OCI-LY3 (cell line): ENCODE results near the gene MPHOSPH8.

Source experiments
- H2AFZ ChIP-seq: fragments of 200-600, 300-600 bp; shearing (Covaris generic); 2 replicates; pipeline ENCODE4 v1.6.0; 2014; ENCODE audit warnings: antibody characterized with exemption, low read depth, low read length
- H3K27ac ChIP-seq: fragments of 200-600, 300-600 bp; sonication (generic); 2 replicates; pipeline ENCODE4 v1.5.1; 2014; ENCODE audit warnings: mild to moderate bottlenecking, low read length, moderate library complexity, mixed read lengths
- H3K27me3 ChIP-seq: fragments of 200-600, 300-600 bp; sonication (generic); 2 replicates; pipeline ENCODE4 v1.6.1; 2014; ENCODE audit warnings: low read depth, low read length, mixed read lengths
- H3K36me3 ChIP-seq: fragments of 200-600, 300-600 bp; sonication (generic); replicated peaks from 2 replicates; pipeline ENCODE3; 2014; ENCODE audit warnings: low read depth, low read length, mixed read lengths
- H3K4me1 ChIP-seq: fragments of 300-600, 200-600 bp; sonication (generic); 2 replicates; pipeline ENCODE4 v1.6.1; 2014; ENCODE audit warnings: low read length, mixed read lengths
- H3K4me2 ChIP-seq: fragments of 200-600, 300-600 bp; sonication (generic); 2 replicates; pipeline ENCODE4 v1.6.1; 2014; ENCODE audit warnings: low read length, mixed read lengths
- H3K4me3 ChIP-seq: fragments of 300-600, 200-600 bp; sonication (generic); 2 replicates; pipeline ENCODE4 v1.5.1; 2014; ENCODE audit warnings: antibody characterized with exemption, mild to moderate bottlenecking, low read length, moderate library complexity
- H3K79me2 ChIP-seq: fragments of 300-600, 200-600 bp; shearing (Covaris generic); 2 replicates; pipeline ENCODE4 v1.6.1; 2014; ENCODE audit warnings: mild to moderate bottlenecking, low read length, mixed read lengths
- H3K9ac ChIP-seq: fragments of 300-600, 200-600 bp; shearing (Covaris generic); 2 replicates; pipeline ENCODE4 v1.6.0; 2014; ENCODE audit warnings: mild to moderate bottlenecking, low read length, moderate library complexity
- H3K9me3 ChIP-seq: fragments of 200-600, 300-600 bp; shearing (Covaris generic); 2 replicates; pipeline ENCODE4 v1.6.1; 2014; ENCODE audit warnings: low read length, mixed read lengths; ENCODE audit not compliant: insufficient read depth
- H4K20me1 ChIP-seq: fragments of 200-600, 300-600 bp; sonication (generic); 2 replicates; pipeline ENCODE4 v1.6.1; 2016; ENCODE audit warnings: low read length, mixed read lengths; ENCODE audit not compliant: insufficient read depth
- CTCF ChIP-seq: fragments of 200-600, 300-600 bp; sonication (generic); IDR thresholded peaks from 2 replicates; pipeline ENCODE4 v1.5.1; 2014; ENCODE audit warnings: antibody characterized with exemption, low read length, low read depth
- EZH2phosphoT487 ChIP-seq: fragments of 200-600 bp; shearing (Covaris generic); IDR thresholded peaks from 2 replicates; pipeline ENCODE4 v1.6.1; 2018; ENCODE audit warnings: antibody characterized with exemption, mixed run types, low read depth

MPHOSPH8 gene

GRCh38 chr13:19672990-19673389 lies 39.5 kb downstream of the MPHOSPH8 start:
- Histone ChIP-seq H3K4me3 (no peak overlapping the region), H3K9me3 (no peaks in the 10 kb centered on the region)

DNA sequence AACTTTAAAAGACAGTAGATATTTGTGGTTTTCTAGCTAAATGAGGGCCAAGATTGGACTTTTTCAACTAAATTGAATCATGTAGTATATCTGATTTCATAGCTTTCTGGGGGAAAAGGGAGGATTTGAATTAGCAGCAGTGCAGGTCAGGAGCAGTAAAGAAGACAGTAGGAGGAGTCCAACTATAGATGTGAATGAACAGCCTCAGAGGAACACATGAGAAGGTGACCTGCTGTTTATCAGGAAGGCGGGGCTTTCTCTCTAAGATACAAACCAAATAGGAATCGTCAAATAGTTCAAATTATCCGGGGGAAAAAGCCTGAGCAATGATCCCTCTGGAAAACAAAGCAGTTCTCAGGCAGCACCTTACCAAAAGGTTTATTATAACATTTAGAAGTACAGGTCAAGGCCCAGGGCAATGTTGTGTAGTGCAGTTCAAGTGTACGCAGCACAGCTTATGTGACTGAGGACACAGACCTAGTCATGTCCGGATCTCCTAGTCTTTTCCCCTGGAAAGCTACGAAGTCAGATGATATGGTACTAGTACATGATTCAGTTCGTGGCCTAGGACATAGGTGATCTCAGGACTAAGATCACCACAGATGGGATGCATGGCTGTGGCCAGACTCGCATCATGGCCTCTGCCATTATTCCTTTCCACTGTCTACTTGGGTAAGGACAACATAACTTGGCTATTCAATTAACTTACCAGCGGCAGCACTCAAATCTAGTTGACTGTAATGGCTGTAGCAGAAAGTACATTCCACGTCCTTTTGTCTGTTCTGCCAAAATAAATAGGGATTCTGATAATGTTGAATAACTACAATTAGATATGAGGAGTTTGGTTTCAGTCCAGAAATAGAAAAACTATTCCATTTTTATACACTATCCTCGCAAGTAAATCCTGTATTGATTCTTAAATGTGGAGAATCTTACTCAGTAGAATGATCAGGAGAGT lies 40.3 kb downstream of the MPHOSPH8 start:
- Histone ChIP-seq H3K4me2 (no peak overlapping the region), H3K9ac (no peak overlapping the region), H3K79me2 (no peaks in the 10 kb centered on the region), H4K20me1 (no peaks in the 10 kb centered on the region), H3K4me1 (no peaks in the 10 kb centered on the region), H3K36me3 (peaks cover 64% of the 10 kb centered on the region), H3K27me3 (no peaks in the 10 kb centered on the region), H3K9me3 (no peaks in the 10 kb centered on the region), H3K4me3 (no peak overlapping the region), H3K27ac (no peak overlapping the region), H2AFZ (no peak overlapping the region)
- no peak for TF ChIP-seq CTCF
- TF ChIP-seq EZH2phosphoT487: no peak

More at GRCh38 chr13:19672990-19673389, 39.5 kb downstream of the MPHOSPH8 start:
- no peaks in the 10 kb centered on the region for H3K27me3 ChIP-seq
- H3K36me3 ChIP-seq: peaks cover 72% of the 10 kb centered on the region
- TF ChIP-seq EZH2phosphoT487 (no peak), CTCF (no peak)
- no peak overlapping the region for H2AFZ ChIP-seq
- H3K27ac ChIP-seq: no peak overlapping the region
- H3K4me2 ChIP-seq: no peak overlapping the region
- no peaks in the 10 kb centered on the region for H4K20me1 ChIP-seq
- no peak overlapping the region for H3K9ac ChIP-seq
- no peaks in the 10 kb centered on the region for H3K79me2 ChIP-seq
- no peaks in the 10 kb centered on the region for H3K4me1 ChIP-seq

DNA sequence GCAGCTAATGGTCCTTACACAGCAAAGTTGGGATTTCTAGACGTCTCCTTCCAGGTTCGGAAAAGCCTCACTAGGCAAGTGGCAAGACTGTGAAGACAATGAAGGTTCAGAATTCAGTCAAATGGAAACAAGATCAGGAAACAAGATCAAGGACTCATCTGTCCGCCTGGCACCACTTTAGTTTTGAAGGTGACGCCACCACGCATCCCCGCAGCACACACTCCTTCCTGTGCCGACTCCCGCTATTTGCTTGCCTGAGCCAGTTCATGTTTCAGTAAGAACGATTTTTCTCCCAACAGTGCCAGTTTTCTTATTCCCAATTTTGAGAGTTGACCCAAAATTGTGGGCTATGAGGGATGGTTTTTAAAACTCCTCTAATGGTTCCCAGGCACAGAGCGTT lies 41.4 kb downstream of the MPHOSPH8 start:
- no peak overlapping the region for H3K4me3 ChIP-seq
- no peaks in the 10 kb centered on the region for H3K27me3 ChIP-seq
- H3K27ac ChIP-seq: no peak overlapping the region
- H3K4me1 ChIP-seq: no peaks in the 10 kb centered on the region
- H4K20me1 ChIP-seq: no peaks in the 10 kb centered on the region
- no peak overlapping the region for H2AFZ ChIP-seq
- no peak overlapping the region for H3K9ac ChIP-seq
- no peaks in the 10 kb centered on the region for H3K9me3 ChIP-seq
- TF ChIP-seq EZH2phosphoT487 (no peak), CTCF (no peak)
- peaks cover 58% of the 10 kb centered on the region for H3K36me3 ChIP-seq
- H3K79me2 ChIP-seq: no peaks in the 10 kb centered on the region; the same call in 1 of the 2 replicates
- no peak overlapping the region for H3K4me2 ChIP-seq

DNA sequence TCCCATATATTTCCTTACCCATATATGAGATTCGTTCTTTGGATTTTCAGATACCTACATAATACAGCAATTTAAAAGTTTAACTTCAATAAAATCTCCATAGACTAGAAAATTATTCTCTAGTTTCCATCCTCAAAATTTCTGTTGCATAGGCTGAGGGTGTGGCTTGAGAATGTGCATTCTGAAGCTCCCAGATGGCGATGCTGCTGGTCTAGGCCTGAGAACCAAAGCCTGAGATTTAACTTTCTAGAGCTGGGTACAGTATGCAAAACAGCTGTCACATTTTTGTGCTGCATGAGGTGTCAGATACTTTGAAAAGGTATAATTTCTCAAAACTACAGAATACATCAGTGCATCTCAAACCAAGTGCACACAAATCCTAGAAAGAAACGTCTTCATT lies 42.7 kb downstream of the MPHOSPH8 start:
- Histone ChIP-seq H2AFZ (no peak overlapping the region), H3K9ac (no peak overlapping the region), H3K4me3 (no peak overlapping the region), H3K4me2 (no peak overlapping the region), H3K27me3 (no peaks in the 10 kb centered on the region), H3K9me3 (no peaks in the 10 kb centered on the region), H3K79me2 (no peaks in the 10 kb centered on the region; the same call in 1 of the 2 replicates), H3K4me1 (no peaks in the 10 kb centered on the region), H4K20me1 (no peaks in the 10 kb centered on the region), H3K27ac (no peak overlapping the region), H3K36me3 (peaks cover 45% of the 10 kb centered on the region)
- TF ChIP-seq CTCF: no peak
- TF ChIP-seq EZH2phosphoT487: no peak
